ENCODE data around the gene NFATC1.

DNA sequence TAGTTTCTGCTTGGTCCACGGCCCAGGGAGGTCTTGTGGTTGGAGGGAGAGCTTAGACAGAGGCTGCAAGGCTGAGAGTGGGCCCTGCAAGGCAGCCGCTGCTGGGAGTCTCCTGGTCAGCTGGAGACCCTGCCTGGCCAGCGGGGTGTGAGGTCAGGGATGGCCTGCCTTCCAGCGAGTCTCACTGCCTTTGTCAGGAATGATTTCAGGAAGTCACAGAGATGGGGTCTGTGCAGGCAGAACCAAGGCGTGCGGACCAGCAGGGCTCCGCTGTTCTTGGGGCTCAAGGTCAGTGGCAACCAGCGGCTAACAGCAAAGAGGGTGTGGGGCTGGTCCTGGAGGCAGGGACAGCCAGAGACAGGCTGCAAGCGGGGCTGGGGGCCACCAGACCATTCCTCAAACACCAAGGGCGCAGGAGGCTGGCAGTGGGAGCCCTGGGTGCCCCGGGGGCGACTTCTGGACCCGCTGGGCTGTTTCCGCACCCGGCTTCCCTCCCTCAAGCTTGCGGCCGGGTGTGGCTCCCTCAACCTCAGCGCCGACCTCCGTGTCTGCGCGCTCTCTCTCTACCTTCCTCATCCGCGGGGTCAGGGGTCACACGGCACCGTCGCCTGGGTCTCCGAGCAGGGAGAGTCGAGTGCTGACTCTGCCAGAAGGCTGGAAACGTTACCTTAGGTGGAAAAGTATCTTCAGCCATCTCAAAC lies 159.4 kb downstream of the NFATC1 start:
- TF ChIP-seq POLR2A (IDR thresholded peaks at IDR 0.05): no peak
- TF ChIP-seq, protein P1, sequence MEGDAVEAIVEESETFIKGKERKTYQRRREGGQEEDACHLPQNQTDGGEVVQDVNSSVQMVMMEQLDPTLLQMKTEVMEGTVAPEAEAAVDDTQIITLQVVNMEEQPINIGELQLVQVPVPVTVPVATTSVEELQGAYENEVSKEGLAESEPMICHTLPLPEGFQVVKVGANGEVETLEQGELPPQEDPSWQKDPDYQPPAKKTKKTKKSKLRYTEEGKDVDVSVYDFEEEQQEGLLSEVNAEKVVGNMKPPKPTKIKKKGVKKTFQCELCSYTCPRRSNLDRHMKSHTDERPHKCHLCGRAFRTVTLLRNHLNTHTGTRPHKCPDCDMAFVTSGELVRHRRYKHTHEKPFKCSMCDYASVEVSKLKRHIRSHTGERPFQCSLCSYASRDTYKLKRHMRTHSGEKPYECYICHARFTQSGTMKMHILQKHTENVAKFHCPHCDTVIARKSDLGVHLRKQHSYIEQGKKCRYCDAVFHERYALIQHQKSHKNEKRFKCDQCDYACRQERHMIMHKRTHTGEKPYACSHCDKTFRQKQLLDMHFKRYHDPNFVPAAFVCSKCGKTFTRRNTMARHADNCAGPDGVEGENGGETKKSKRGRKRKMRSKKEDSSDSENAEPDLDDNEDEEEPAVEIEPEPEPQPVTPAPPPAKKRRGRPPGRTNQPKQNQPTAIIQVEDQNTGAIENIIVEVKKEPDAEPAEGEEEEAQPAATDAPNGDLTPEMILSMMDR (IDR thresholded peaks at IDR 0.05): no peak

Measured in esophagus squamous epithelium (tissue), 4 donors.